Measurements from ENCODE around the gene CTNNA3. TPM values are rescaled to one million over a fixed set of nuclear protein-coding genes. Genes with fewer than 3 reads are reported as not detected.

The CTNNA3 gene
- total and polyA plus RNA-seq, 12 donors = 0.03 to 14.4 (median 0.47) TPM; not detected in 1

GRCh38 chr10:66321723-66322665 lies 1374.0 kb downstream of the CTNNA3 start:
- intact Hi-C loops (cut with DNase I) = no loop called here
- Histone ChIP-seq H3K4me1 (replicated peaks in 1 of 2) (no peaks in the 10 kb centered on the region), H3K27ac (no peak overlapping the region), H3K36me3 (replicated peaks in 1 of 2) (no peaks in the 10 kb centered on the region), H3K27me3 (no peaks in the 10 kb centered on the region), H3K4me3 (no peak overlapping the region), H3K9me3 (replicated peaks in 1 of 3) (no peaks in the 10 kb centered on the region)
- WGBS, 4 donors = 63 to 72% (median 66%) methylated on average over 7 of the region's 7 CpGs
- no peak for TF ChIP-seq POLR2A (IDR thresholded peaks at IDR 0.05)
- TF ChIP-seq, protein P1, sequence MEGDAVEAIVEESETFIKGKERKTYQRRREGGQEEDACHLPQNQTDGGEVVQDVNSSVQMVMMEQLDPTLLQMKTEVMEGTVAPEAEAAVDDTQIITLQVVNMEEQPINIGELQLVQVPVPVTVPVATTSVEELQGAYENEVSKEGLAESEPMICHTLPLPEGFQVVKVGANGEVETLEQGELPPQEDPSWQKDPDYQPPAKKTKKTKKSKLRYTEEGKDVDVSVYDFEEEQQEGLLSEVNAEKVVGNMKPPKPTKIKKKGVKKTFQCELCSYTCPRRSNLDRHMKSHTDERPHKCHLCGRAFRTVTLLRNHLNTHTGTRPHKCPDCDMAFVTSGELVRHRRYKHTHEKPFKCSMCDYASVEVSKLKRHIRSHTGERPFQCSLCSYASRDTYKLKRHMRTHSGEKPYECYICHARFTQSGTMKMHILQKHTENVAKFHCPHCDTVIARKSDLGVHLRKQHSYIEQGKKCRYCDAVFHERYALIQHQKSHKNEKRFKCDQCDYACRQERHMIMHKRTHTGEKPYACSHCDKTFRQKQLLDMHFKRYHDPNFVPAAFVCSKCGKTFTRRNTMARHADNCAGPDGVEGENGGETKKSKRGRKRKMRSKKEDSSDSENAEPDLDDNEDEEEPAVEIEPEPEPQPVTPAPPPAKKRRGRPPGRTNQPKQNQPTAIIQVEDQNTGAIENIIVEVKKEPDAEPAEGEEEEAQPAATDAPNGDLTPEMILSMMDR (IDR thresholded peaks at IDR 0.05) = no peak
- DNase-seq = no peak

- WGBS, 4 donors = 73 to 82% (median 75%) methylated on average over 3 of the region's 3 CpGs
Measured at GRCh38 chr10:66318761-66319160, 1377.2 kb downstream of the CTNNA3 start.

GRCh38 chr10:66307826-66308225 lies 1388.2 kb downstream of the CTNNA3 start:
- no peak overlapping the region for H3K27ac ChIP-seq
- TF ChIP-seq, protein P1 (IDR thresholded peaks at IDR 0.05) = no peak
- TF ChIP-seq POLR2A (IDR thresholded peaks at IDR 0.05) = no peak
- no peaks in the 10 kb centered on the region for H3K4me1 ChIP-seq (replicated peaks in 1 of 2)
- no peak overlapping the region for H3K4me3 ChIP-seq
- no peak for DNase-seq
- no peaks in the 10 kb centered on the region for H3K27me3 ChIP-seq
- H3K9me3 ChIP-seq (replicated peaks in 1 of 3) = no peaks in the 10 kb centered on the region
- H3K36me3 ChIP-seq (replicated peaks in 1 of 2) = no peaks in the 10 kb centered on the region
- intact Hi-C loops (cut with DNase I) = no loop called here

More at GRCh38 chr10:66318761-66319160, 1377.2 kb downstream of the CTNNA3 start:
- no peaks in the 10 kb centered on the region for H3K36me3 ChIP-seq (replicated peaks in 1 of 2)
- no peaks in the 10 kb centered on the region for H3K9me3 ChIP-seq (replicated peaks in 1 of 3)
- no peak for TF ChIP-seq POLR2A (IDR thresholded peaks at IDR 0.05)
- TF ChIP-seq, protein P1 (IDR thresholded peaks at IDR 0.05) = no peak
- intact Hi-C loops (cut with DNase I) = no loop called here
- no peaks in the 10 kb centered on the region for H3K27me3 ChIP-seq
- no peak for DNase-seq
- H3K4me3 ChIP-seq = no peak overlapping the region
- H3K27ac ChIP-seq = no peak overlapping the region
- no peaks in the 10 kb centered on the region for H3K4me1 ChIP-seq (replicated peaks in 1 of 2)

DNA sequence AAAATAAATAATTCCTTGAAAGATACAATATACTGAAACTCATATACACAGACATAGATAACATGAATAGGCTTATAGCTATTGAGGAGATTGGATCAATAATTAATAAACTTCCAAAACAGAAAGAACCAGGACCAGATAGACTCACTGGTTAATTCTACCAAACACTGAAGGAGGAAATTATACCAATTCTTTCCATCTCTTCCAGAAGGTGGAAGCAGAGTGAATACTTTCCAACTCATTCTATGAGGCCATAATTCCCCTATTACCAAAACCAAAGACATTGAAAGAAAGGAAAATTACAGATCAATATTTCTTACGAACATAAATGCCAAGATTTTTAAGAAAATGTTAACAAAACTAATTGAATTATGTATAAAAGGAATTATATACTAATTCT lies 1394.9 kb downstream of the CTNNA3 start:
- H3K36me3 ChIP-seq (replicated peaks in 1 of 2) = no peaks in the 10 kb centered on the region
- no peak overlapping the region for H3K27ac ChIP-seq
- H3K27me3 ChIP-seq = no peaks in the 10 kb centered on the region
- intact Hi-C loops (cut with DNase I) = no loop called here
- no peaks in the 10 kb centered on the region for H3K9me3 ChIP-seq (replicated peaks in 1 of 3)
- 63 to 82% (median 69%) methylated on average over 1 of the region's 1 CpG for WGBS, 4 donors
- DNase-seq = no peak
- no peak overlapping the region for H3K4me3 ChIP-seq
- TF ChIP-seq POLR2A (IDR thresholded peaks at IDR 0.05) = no peak
- TF ChIP-seq, protein P1 (IDR thresholded peaks at IDR 0.05) = no peak
- no peaks in the 10 kb centered on the region for H3K4me1 ChIP-seq (replicated peaks in 1 of 2)
